DND-41 (cell line): ENCODE measurements around the gene ESPL1.

Experiments
- CTCF ChIP-seq: IDR thresholded peaks from 2 replicates; pipeline ENCODE4 v1.5.1; 2012; ENCODE audit warnings: borderline replicate concordance, low read length, moderate library complexity, mild to moderate bottlenecking; ENCODE audit not compliant: poor library complexity, severe bottlenecking; ENCODE audit errors: extremely low read depth
- EZH2 ChIP-seq: IDR thresholded peaks from 3 replicates; pipeline ENCODE4 v1.6.1; 2012; ENCODE audit warnings: borderline replicate concordance, low read depth, mild to moderate bottlenecking, moderate library complexity, low read length, inconsistent platforms; ENCODE audit not compliant: severe bottlenecking

GRCh38 chr12:53244337-53244736 lies 23.8 kb upstream of the ESPL1 start:
- TF ChIP-seq CTCF (no peak), EZH2 (no peak)
